SIG-M5 treated with dmso at 0.1 percent for 504 hours (cell line): ENCODE results near the gene NEK4.
"Not testable (repeated sequence)": the region's sequence is repeated elsewhere in the genome, so short reads cannot be mapped to it uniquely, and the experiment has no call there.

Experiments
- DNase-seq: peaks from one replicate; lab custom pipeline; 2025; ENCODE audit not compliant: unreplicated experiment; lab: John Stamatoyannopoulos, UW

NEK4 gene

GRCh38 chr3:52678265-52679198 is 92.2 kb downstream of the NEK4 start:
- DNase-seq = no peak

- DNase-seq = not testable (repeated sequence)
Observed at GRCh38 chr3:52676201-52676600, 94.5 kb downstream of the NEK4 start.

- DNase-seq = no peak
Observed at GRCh38 chr3:52671676-52672075, 99.1 kb downstream of the NEK4 start.

GRCh38 chr3:52670621-52671521 is 99.9 kb downstream of the NEK4 start:
- DNase-seq = peak; percentile 95

GRCh38 chr3:52663098-52663497 is 107.6 kb downstream of the NEK4 start:
- DNase-seq = no peak

GRCh38 chr3:52660046-52660445 is 110.7 kb downstream of the NEK4 start:
- DNase-seq = no peak
